ENCODE data around the gene FOXI3.

FOXI3 gene

GRCh38 chr2:88400037-88400767 lies 52.3 kb downstream of the FOXI3 start:
- TF ChIP-seq CTCF (IDR thresholded peaks at IDR 0.05; ENCODE audit: insufficient read depth, low read depth, low read length, missing control alignments): no peak
- no peak overlapping the region for H3K4me3 ChIP-seq (ENCODE audit: low read length)
- DNase-seq (ENCODE audit: low read depth): no peak

GRCh38 chr2:88398180-88398579 lies 54.3 kb downstream of the FOXI3 start:
- H3K4me3 ChIP-seq (ENCODE audit: low read length): no peak overlapping the region
- DNase-seq (ENCODE audit: low read depth): no peak
- TF ChIP-seq CTCF (IDR thresholded peaks at IDR 0.05; ENCODE audit: insufficient read depth, low read depth, low read length, missing control alignments): no peak

All from epithelial cell of esophagus (primary cell).